ENCODE measurements around the gene FBXO9.

GRCh38 chr6:53119772-53120409 lies 54.7 kb downstream of the FBXO9 start:
- TF ChIP-seq, protein P1, sequence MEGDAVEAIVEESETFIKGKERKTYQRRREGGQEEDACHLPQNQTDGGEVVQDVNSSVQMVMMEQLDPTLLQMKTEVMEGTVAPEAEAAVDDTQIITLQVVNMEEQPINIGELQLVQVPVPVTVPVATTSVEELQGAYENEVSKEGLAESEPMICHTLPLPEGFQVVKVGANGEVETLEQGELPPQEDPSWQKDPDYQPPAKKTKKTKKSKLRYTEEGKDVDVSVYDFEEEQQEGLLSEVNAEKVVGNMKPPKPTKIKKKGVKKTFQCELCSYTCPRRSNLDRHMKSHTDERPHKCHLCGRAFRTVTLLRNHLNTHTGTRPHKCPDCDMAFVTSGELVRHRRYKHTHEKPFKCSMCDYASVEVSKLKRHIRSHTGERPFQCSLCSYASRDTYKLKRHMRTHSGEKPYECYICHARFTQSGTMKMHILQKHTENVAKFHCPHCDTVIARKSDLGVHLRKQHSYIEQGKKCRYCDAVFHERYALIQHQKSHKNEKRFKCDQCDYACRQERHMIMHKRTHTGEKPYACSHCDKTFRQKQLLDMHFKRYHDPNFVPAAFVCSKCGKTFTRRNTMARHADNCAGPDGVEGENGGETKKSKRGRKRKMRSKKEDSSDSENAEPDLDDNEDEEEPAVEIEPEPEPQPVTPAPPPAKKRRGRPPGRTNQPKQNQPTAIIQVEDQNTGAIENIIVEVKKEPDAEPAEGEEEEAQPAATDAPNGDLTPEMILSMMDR (IDR thresholded peaks at IDR 0.05; ENCODE audit: control extremely low read depth in 1 of 3, insufficient read depth in 1 of 3, low read depth in 1 of 3, low read length in 3 of 3): no peak
- TF ChIP-seq PHF8 (conservative IDR thresholded peaks at IDR 0.05; ENCODE audit: low read depth, low read length) (no peak), ASH2L (IDR thresholded peaks at IDR 0.05; ENCODE audit: low read length) (no peak)
